Measurements from ENCODE around the gene HNRNPL.
"Not testable (repeated sequence)": the region's sequence is repeated elsewhere in the genome, so short reads cannot be mapped to it uniquely, and the experiment has no call there.

GRCh38 chr19:38790507-38791403 lies 59.0 kb downstream of the HNRNPL start:
- TF ChIP-seq EZH2 (IDR thresholded peaks at IDR 0.05; ENCODE audit: insufficient read depth, poor library complexity, severe bottlenecking); EZH2phosphoT487 (IDR thresholded peaks at IDR 0.05; ENCODE audit: insufficient read depth, low read depth): not testable (repeated sequence)
